ENCODE data around the gene MILR1.

MILR1 gene

DNA sequence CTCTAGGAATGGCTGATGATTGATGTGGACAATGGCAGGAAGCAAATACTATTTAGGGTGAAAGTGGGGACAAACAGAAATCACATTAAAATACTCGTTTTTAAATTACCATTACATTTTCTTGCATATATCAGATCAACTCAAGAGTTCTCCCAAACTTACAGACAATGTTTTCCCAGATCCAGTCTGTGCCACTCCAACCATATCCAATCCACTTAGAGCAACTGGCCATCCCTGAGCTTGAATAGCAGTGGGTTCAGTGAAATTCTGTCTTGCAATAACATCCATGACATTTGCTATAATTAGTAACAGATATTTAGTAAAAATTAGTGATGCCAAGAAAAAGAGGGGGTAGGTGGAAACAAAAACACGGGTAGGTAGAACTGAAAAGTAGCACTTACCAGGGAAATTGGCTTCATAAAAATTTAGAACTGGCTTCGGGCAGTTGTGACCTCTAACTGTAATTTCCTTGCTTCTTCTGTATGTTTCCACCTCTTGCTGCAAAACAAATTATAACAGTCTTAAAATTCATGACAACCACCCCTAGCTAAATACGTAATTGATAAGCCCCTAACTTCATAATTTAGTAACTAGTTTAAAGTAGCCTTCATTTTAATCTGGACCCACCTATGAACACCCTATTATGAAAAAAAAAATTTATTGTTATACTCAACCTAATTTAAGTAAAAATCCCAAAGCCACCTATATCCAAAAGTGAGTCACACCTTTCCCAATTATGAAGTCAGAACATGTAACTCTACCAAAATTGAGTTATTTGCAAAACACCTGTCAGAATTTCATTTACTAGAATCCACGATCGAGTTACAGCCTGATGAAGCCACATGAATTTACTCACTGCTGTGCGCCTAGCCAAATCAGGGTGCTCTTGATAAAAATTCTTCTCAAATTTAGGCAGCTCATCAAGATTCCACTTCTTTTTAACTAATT, 55.2 kb downstream of the MILR1 start:
- DNase-seq: no peak

DNA sequence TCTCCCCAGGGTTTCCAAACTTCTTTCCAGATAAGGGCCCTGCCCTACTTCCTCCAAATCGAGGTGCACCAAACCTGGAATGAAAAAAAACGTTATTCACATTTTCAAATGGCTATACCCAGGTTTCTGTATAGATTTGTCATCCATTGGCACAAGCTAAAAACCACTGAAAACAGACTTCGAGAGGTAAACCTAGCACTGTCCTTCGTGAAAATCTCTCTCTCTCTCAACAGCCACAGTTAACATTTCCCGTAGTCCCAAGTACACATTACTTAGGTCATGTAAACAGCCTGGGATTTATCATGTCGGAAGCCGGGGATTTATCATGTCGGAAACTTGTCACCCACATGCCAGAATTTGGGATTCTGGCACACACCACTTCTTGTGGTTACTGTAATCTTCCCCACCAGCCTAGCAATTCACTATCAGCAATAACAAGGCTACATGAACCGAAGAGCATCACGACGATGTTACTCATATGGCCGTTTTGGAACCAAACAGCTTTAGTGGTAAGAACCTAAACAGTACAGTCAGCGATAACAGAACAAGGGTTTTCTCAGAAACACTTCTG, 55.9 kb downstream of the MILR1 start:
- no peak for DNase-seq

DNA sequence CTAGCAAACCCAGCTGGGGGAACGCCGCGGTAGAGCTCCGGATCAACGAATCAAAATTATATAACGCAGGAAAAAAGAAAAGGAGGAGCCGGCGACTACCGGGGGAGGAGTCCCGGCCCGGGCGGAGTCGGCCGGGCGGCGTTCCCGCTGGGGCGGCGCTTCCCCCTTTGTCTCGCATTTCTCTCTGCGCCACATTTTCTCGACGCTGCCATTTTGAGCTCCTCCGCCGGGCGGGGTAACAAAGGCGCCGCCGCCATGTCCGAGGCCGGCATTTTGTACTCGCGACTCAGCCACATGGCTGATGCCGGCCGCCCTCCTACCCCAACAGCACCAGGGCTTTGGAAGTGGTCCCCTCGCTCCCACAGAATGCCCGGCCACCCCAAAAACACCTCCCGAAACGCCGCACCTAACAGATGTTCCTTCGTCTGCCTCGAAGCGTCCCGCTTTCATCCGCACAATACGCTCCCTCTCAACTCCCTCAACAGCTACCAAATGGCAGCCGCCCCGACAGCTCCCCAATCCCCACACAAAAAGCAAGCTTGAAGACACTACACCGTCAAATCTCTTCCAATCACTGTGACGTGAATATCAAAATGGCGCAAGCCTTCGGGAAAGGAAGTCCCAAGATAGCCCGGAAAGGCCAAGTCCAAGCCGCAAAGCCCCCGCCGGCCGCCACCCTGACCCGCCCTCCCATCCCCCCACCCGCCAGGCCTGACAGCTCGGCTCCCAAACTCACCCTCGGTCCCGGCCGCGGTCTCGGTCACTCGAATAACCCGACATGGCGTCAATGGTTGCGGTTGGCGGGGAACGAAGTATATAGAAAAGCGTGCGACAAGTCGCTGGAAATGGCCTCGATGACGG, 56.7 kb downstream of the MILR1 start:
- DNase-seq: peak; percentile 15 to 86 (median 78)

DNA sequence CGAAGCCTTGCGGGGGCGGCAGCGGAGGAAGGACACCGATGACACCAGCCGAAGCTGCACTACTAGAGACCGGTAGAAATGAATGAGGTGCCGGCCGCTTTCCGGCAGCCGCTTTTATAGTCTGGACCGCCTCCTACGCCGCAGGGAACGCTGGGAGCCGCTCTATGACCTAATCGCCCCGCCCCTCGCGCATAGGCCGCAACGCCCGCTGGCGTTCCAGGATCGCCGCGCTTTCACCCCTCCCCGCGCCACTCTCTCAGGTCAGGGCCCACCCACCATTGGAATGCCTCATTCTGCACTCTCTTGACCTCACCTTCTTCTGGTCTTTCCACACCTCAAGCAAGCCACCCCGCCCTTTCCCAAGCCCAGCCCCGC, 57.3 kb downstream of the MILR1 start, which contains the start of gene DDX5:
DDX5 (minus strand) TSS at position 89 of the 375 bp plus-strand sequence. CDS start 170 bp downstream, outside the sequence.
- peak; percentile 90 to 100 (median 99) for DNase-seq

DNA sequence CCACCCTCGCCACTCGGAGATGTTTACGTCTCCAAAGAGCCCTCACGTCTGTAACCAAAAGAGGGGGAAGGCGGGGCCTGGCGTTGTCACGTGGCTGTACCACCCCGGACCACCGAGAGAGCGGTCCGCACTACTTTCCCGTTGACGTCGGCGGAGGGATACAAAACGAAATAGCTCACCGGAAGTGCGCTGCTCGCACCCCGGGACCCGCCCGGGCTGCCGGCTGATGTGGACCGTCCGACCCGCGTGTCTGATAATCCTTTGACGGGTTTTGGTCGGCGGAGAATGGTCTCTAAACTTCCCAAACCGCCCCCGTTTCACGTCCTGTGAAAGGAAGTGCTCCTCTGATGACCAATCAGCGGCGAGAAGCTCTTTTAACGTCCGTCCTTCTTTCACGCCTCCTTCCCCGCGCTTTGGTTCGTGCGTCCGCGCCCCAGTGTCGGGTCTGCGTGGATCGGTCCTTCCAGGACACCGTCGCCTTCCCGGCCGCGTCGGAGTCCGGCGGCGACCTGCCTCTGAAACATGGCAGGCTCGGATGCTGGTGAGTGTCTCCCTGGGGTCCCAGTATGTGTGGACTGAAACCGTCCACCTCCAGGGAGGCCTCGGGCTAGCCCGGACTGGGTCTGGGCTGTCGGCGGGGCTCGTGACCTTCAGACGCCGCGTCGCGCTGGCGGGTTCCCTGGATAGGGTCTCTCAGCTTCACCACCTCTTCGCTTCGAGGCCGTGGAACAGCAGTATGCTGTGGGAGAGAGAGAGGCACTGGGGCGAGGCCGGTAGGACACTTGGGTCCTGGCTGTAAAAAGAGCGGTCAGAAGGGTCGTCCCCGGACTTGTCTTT, 57.9 kb downstream of the MILR1 start, which contains the start of gene CEP95:
CEP95 (plus strand) TSS at position 402 of the 837 bp plus-strand sequence; CDS start at position 523, 121 bp downstream.
- peak; percentile 90 to 100 (median 99) for DNase-seq

DNA sequence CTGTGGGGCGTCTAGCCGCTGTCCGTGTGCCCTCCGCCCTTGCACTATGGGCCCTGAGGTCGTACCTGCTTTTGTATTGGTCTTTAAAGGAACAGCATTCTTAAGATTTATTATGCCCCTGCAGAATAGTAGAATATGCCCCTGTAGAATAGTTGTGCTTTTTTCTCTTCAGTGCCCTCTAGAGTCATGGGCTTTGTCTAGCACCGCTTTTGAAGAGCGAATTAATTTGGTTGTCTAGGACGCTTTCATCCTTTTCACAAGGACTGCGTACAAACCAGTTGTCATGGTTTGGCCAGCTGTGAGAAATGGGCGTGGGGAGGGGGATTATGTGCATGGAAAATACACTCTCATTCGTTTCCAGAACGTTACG, 58.5 kb downstream of the MILR1 start:
- DNase-seq: peak in 3 of 14 donors; percentile 35 to 48 (median 38)

DNA sequence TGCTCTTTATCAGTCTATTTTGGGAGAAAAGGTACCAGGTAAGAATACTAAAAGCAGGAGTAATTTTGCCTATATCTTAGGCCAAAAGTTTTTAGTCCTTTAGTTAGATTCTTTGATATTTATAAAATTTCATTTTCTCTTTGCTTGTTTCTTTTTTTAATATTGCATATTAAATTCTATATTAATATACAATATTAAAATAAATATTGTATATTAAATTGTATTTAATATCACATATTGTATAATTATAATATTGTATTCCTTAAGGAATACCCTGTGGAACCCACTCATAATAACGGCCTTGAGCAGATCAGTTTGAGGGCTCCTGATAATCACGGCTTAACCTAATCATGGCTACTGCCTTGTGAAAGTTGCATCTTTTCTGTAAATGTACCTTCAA, 59.8 kb downstream of the MILR1 start:
- no peak for DNase-seq

DNA sequence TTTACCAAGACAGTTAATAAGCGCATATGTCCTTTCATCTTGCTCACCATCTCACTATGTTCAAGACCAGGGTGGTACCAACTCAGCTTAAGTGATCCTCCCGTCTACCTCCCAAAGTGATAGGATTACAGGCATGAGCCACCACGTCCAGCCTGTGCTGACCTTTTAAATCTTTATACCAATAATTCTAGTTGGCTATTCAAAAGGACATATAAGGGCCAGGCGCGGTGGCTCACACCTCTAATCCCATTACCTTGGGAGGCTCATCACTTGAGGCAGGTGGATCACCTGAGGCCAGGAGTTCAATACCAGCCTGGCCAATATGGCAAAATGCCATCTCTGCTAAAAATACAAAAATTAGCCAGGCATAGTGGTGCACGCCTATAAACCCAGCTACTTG, 60.3 kb downstream of the MILR1 start:
- no peak for DNase-seq

DNA sequence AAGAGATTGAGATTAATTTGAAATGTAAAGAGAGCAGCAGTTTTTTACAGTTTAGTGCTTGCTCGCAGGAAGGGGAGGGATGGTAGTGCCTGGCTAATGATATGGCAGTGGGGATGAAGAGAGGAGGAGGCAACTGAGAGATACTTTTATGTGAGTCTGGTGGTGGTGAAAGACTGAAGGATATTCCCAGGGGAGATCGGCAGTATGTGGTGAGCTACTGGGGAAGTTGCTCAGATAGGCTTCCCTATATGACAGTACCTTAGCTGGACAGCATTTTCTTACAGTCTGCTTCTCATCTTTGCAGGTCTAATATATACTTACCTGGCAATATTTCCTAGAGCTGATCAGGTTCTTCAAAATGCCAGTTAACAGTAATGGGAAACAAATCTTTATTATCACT, 66.5 kb downstream of the MILR1 start:
- no peak for DNase-seq

DNA sequence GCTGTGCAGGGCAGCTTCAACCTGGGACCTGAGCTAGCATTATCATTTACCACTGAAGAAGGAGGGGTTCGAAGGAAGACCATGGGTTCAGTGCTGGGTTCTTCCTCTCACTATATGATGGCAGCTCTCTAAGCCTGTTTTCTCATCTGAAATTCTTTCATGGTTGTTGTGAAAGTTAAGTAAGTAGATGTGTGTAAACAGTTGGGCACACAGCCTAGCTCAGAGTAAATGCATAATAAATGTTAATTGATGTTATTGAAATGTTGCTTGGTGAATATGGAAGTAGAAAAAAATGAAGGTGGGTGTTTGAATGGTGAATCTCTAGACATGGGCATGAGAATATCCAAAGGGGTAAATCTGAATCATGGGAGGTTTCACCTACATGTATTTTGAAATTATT, 66.9 kb downstream of the MILR1 start:
- DNase-seq: no peak

All from C1 segment of cervical spinal cord (tissue), 14 donors.